Kidney epithelial cell (primary cell): ENCODE results near the gene WNT2B. TPM values are rescaled to one million over a fixed set of nuclear protein-coding genes. Genes with fewer than 3 reads are reported as not detected.

ENCODE experiments used
- DNase-seq: peaks from one replicate; pipeline ENCODE4 v3.0.0-alpha.2; 2010; ENCODE audit warnings: low read depth
- H3K27me3 ChIP-seq: 2 replicates; pipeline ENCODE4 v1.6.0; 2011; ENCODE audit warnings: low read length; ENCODE audit not compliant: control insufficient read depth, insufficient read depth
- H3K36me3 ChIP-seq: 2 replicates; pipeline ENCODE4 v1.5.1; 2011; ENCODE audit warnings: low read length; ENCODE audit not compliant: control insufficient read depth, insufficient read depth
- H3K4me3 ChIP-seq: 2 replicates; pipeline ENCODE4 v1.5.1; 2011; ENCODE audit warnings: low read depth, mild to moderate bottlenecking, control low read depth, low read length
- CTCF ChIP-seq: IDR thresholded peaks from 2 replicates; pipeline ENCODE4 v1.5.1; 2011; ENCODE audit warnings: mild to moderate bottlenecking, moderate library complexity, low read length, control low read depth, inconsistent platforms; ENCODE audit not compliant: insufficient read depth, poor library complexity, severe bottlenecking
- total RNA-seq: library from RNA; depleted of rRNA; stranded (reverse); fragments of >200 nt; gene quantifications from 2 replicates; pipeline ENCODE4 v1.2.3, GENCODE V29; 2015

Gene WNT2B
- total RNA-seq, 1 donor from 2014 or later = 1.3 TPM

- no peak for DNase-seq
- no peaks in the 10 kb centered on the region for H3K36me3 ChIP-seq
- peak overlapping the region; percentile 32 for H3K4me3 ChIP-seq
- peak; percentile 86 for TF ChIP-seq CTCF
- H3K27me3 ChIP-seq = peaks cover 5% of the 10 kb centered on the region
These were observed 6.7 kb upstream of the WNT2B start for GRCh38 chr1:112501810-112502641.

GRCh38 chr1:112502826-112503225, 5.9 kb upstream of the WNT2B start:
- no peaks in the 10 kb centered on the region for H3K36me3 ChIP-seq
- DNase-seq = no peak
- H3K4me3 ChIP-seq = no peak overlapping the region
- H3K27me3 ChIP-seq = peaks cover 6% of the 10 kb centered on the region
- no peak for TF ChIP-seq CTCF

GRCh38 chr1:112504001-112504660, 4.6 kb upstream of the WNT2B start:
- H3K27me3 ChIP-seq = peaks cover 19% of the 10 kb centered on the region
- H3K36me3 ChIP-seq = no peaks in the 10 kb centered on the region
- H3K4me3 ChIP-seq = no peak overlapping the region
- no peak for DNase-seq
- TF ChIP-seq CTCF = no peak

GRCh38 chr1:112504661-112505399, 3.9 kb upstream of the WNT2B start:
- Histone ChIP-seq H3K4me3 (no peak overlapping the region), H3K36me3 (no peaks in the 10 kb centered on the region), H3K27me3 (peaks cover 26% of the 10 kb centered on the region)
- DNase-seq = no peak
- no peak for TF ChIP-seq CTCF

GRCh38 chr1:112505400-112505785, 3.4 kb upstream of the WNT2B start:
- Histone ChIP-seq H3K4me3 (no peak overlapping the region), H3K36me3 (no peaks in the 10 kb centered on the region), H3K27me3 (peaks cover 30% of the 10 kb centered on the region)
- DNase-seq = no peak
- TF ChIP-seq CTCF = no peak
